ENCODE measurements around the gene GAB2.

The GAB2 gene

GRCh38 chr11:78314762-78315161 is 102.9 kb downstream of the GAB2 start:
- no peak for TF ChIP-seq CTCF (IDR thresholded peaks at IDR 0.05; ENCODE audit: extremely low read depth, insufficient read depth, missing control alignments)
- DNase-seq (ENCODE audit: low spot score), result no peak
- in situ Hi-C loops (cut with MboI; ENCODE audit: low pct_unique_long_range_greater_than_20kb, low sequenced_read_pairs, unreplicated experiment), result no loop called here

- TF ChIP-seq CTCF (IDR thresholded peaks at IDR 0.05; ENCODE audit: extremely low read depth, insufficient read depth, missing control alignments), result no peak
- in situ Hi-C loops (cut with MboI; ENCODE audit: low pct_unique_long_range_greater_than_20kb, low sequenced_read_pairs, unreplicated experiment), result no loop called here
- DNase-seq (ENCODE audit: low spot score), result no peak
These were observed 103.7 kb downstream of the GAB2 start for GRCh38 chr11:78313898-78314297.

GRCh38 chr11:78313181-78313795 is 104.3 kb downstream of the GAB2 start:
- DNase-seq (ENCODE audit: low spot score), result no peak
- no peak for TF ChIP-seq CTCF (IDR thresholded peaks at IDR 0.05; ENCODE audit: extremely low read depth, insufficient read depth, missing control alignments)
- in situ Hi-C loops (cut with MboI; ENCODE audit: low pct_unique_long_range_greater_than_20kb, low sequenced_read_pairs, unreplicated experiment), result no loop called here

GRCh38 chr11:78312712-78313111 is 104.9 kb downstream of the GAB2 start:
- no peak for TF ChIP-seq CTCF (IDR thresholded peaks at IDR 0.05; ENCODE audit: extremely low read depth, insufficient read depth, missing control alignments)
- peak; percentile 36 for DNase-seq (ENCODE audit: low spot score)
- in situ Hi-C loops (cut with MboI; ENCODE audit: low pct_unique_long_range_greater_than_20kb, low sequenced_read_pairs, unreplicated experiment), result no loop called here

GRCh38 chr11:78311702-78312371 is 105.8 kb downstream of the GAB2 start:
- in situ Hi-C loops (cut with MboI; ENCODE audit: low pct_unique_long_range_greater_than_20kb, low sequenced_read_pairs, unreplicated experiment), result no loop called here
- peak; percentile 9 for DNase-seq (ENCODE audit: low spot score)
- TF ChIP-seq CTCF (IDR thresholded peaks at IDR 0.05; ENCODE audit: extremely low read depth, insufficient read depth, missing control alignments), result no peak

GRCh38 chr11:78310500-78310909 is 107.1 kb downstream of the GAB2 start:
- in situ Hi-C loops (cut with MboI; ENCODE audit: low pct_unique_long_range_greater_than_20kb, low sequenced_read_pairs, unreplicated experiment), result no loop called here
- no peak for TF ChIP-seq CTCF (IDR thresholded peaks at IDR 0.05; ENCODE audit: extremely low read depth, insufficient read depth, missing control alignments)

More at GRCh38 chr11:78310500-78310909, 107.1 kb downstream of the GAB2 start:
- peak; percentile 80 for DNase-seq (ENCODE audit: low spot score)

All from GM13977 (cell line).